ENCODE measurements around the gene VAMP2. TPM values are rescaled to one million over a fixed set of nuclear protein-coding genes. Genes with fewer than 3 reads are reported as not detected.

The VAMP2 gene
- total and polyA plus RNA-seq, 9 of the 15 experiments (the other 6 are each of a cell fraction or from before 2014, with no cell fraction given) = 2.3 to 31.8 (median 6.0) TPM

- Histone ChIP-seq H3K4me2 (ENCODE audit: insufficient read depth, low read length) (peak overlapping the region; percentile 89), H2AFZ (ENCODE audit: low read depth, low read length) (no peak overlapping the region), H4K20me1 (replicated peaks; ENCODE audit: control insufficient read depth, insufficient read depth, low read length) (0 out of 2 replicates have a peak, but pooled peaks cover 4% of the 10 kb centered on the region), H3K79me2 (ENCODE audit: control insufficient read depth, insufficient read depth, low read length) (peaks cover 37% of the 10 kb centered on the region), H3K36me3 (ENCODE audit: control insufficient read depth, insufficient read depth, low read length) (peaks cover 43% of the 10 kb centered on the region; the same call in 2 of the 3 replicates), H3K27me3 (ENCODE audit: control insufficient read depth in 2 of 2, insufficient read depth in 2 of 2, low read length in 2 of 2) (no peaks in the 10 kb centered on the region), H3K9me1 (ENCODE audit: control insufficient read depth, insufficient read depth, low read length) (no peaks in the 10 kb centered on the region), H3K4me3 (peak overlapping the region; percentile 53), H3K9me3 (replicated peaks; ENCODE audit: control insufficient read depth, insufficient read depth, low read depth, low read length) (no peaks in the 10 kb centered on the region), H3K4me1 (replicated peaks in 1 of 2; ENCODE audit: control insufficient read depth in 2 of 2, insufficient read depth in 2 of 2, low read length in 2 of 2) (peaks cover 25 to 60% of the 10 kb centered on the region in 2 experiments), H3K9ac (ENCODE audit: insufficient read depth in 1 of 2, low read depth in 2 of 2, low read length in 2 of 2) (peak overlapping the region; percentile 8 to 49; a peak in 3 of 4 replicates), H3K27ac (ENCODE audit: extremely low read depth, low read depth, low read length) (peak overlapping the region; percentile 55)
- TF ChIP-seq PHF8 (IDR thresholded peaks at IDR 0.05; ENCODE audit: borderline replicate concordance, low read length) (0 out of 2 replicates have a peak, but pooled peaks have one; percentile 7), NFYB (IDR thresholded peaks at IDR 0.05; ENCODE audit: extremely low read depth, insufficient read length) (no peak)
- ChIA-PET CTCF (ENCODE audit: low intra/inter-chr PET ratio) (interaction anchor here (0.7 kb wide), 1 partner anchor 497 kb away, joined by 3 read pairs; no protein-coding TSS in a partner anchor), POLR2A (interaction anchor here (0.7 to 2.8 kb wide), 3 partner anchors 10 to 38 kb away, joined by 4 to 19 read pairs (median 5); no protein-coding TSS in a partner anchor)
- intact Hi-C loops (cut with micrococcal nuclease) = no loop called here
- no peak for FAIRE-seq
- in situ Hi-C loops (cut with MboI) = no loop called here
- 87% methylated on average over 8 of the region's 18 CpGs for WGBS (ENCODE audit: insufficient coverage, low coverage, missing lambda C conversion rate)
- no TSS peak for BruUV-seq (replicated peaks)
- no peak for DNase-seq (ENCODE audit: extremely low read depth in 1 of 4, low spot score in 3 of 4)
- no peak for ATAC-seq
These were observed 12.3 kb downstream of the VAMP2 start for GRCh38 chr17:8150194-8151119.
